ENCODE results near the gene HOXB3. TPM values are rescaled to one million over a fixed set of nuclear protein-coding genes. Genes with fewer than 3 reads are reported as not detected.
A peak's percentile ranks its signal among the peaks of the same experiment; 100 is the strongest.

Gene HOXB3
- total RNA-seq, 1 donor from 2014 or later: not detected

GRCh38 chr17:48583708-48584222 lies 6.3 kb downstream of the HOXB3 start:
- H3K9ac ChIP-seq (ENCODE audit: low read length): no peak overlapping the region
- no peak for DNase-seq (ENCODE audit: low read depth)
- H3K36me3 Mint-ChIP-seq (ENCODE audit: low read depth, unreplicated experiment): peaks cover 2% of the 10 kb centered on the region
- TF ChIP-seq CTCF (IDR thresholded peaks at IDR 0.05; ENCODE audit: insufficient read depth, low read depth, low read length): no peak
- TF ChIP-seq EZH2 (IDR thresholded peaks at IDR 0.05; ENCODE audit: insufficient read depth, low read length): no peak
- H3K4me1 Mint-ChIP-seq (ENCODE audit: low read depth, unreplicated experiment): peaks cover 3% of the 10 kb centered on the region
- H3K4me1 ChIP-seq (ENCODE audit: insufficient read depth, low read length): peaks cover 14% of the 10 kb centered on the region
- no peaks in the 10 kb centered on the region for H3K36me3 ChIP-seq (ENCODE audit: insufficient read depth, low read length)
- no peak overlapping the region for H3K27ac ChIP-seq (ENCODE audit: low read depth, low read length)
- peaks cover 37% of the 10 kb centered on the region for H3K9me3 Mint-ChIP-seq (ENCODE audit: unreplicated experiment)
- H3K79me2 ChIP-seq (ENCODE audit: insufficient read depth, low read length): peaks cover 42% of the 10 kb centered on the region
- peaks cover 84% of the 10 kb centered on the region for H3K27me3 ChIP-seq (ENCODE audit: insufficient read depth, low read length)
- no peak overlapping the region for H3K27ac Mint-ChIP-seq (ENCODE audit: unreplicated experiment)
- H3K27me3 Mint-ChIP-seq (ENCODE audit: low read depth, unreplicated experiment): peaks cover 98% of the 10 kb centered on the region
- no peak for FAIRE-seq
- no peak overlapping the region for H3K4me3 Mint-ChIP-seq (ENCODE audit: unreplicated experiment)
- no peak overlapping the region for H2AFZ ChIP-seq (ENCODE audit: low read depth, low read length)
- peak overlapping the region; percentile 90 for H3K4me2 ChIP-seq (ENCODE audit: low read length)
- H4K20me1 ChIP-seq (ENCODE audit: insufficient read depth, low read length): peaks cover 4% of the 10 kb centered on the region
- no peak overlapping the region for H3K4me3 ChIP-seq (ENCODE audit: insufficient read depth, low read depth, low read length)
- no peaks in the 10 kb centered on the region for H3K9me3 ChIP-seq (ENCODE audit: insufficient read depth, low read depth, low read length)

GRCh38 chr17:48582750-48583069 lies 7.3 kb downstream of the HOXB3 start:
- Histone ChIP-seq H2AFZ (ENCODE audit: low read depth, low read length) (no peak overlapping the region), H3K4me1 (ENCODE audit: insufficient read depth, low read length) (peaks cover 14% of the 10 kb centered on the region), H3K36me3 (ENCODE audit: insufficient read depth, low read length) (no peaks in the 10 kb centered on the region), H3K4me3 (ENCODE audit: insufficient read depth, low read depth, low read length) (peak overlapping the region; percentile 54), H4K20me1 (ENCODE audit: insufficient read depth, low read length) (peaks cover 4% of the 10 kb centered on the region), H3K27me3 (ENCODE audit: insufficient read depth, low read length) (peaks cover 79% of the 10 kb centered on the region), H3K79me2 (ENCODE audit: insufficient read depth, low read length) (peaks cover 49% of the 10 kb centered on the region), H3K9me3 (ENCODE audit: insufficient read depth, low read depth, low read length) (no peaks in the 10 kb centered on the region), H3K9ac (ENCODE audit: low read length) (peak overlapping the region; percentile 82), H3K27ac (ENCODE audit: low read depth, low read length) (peak overlapping the region; percentile 69), H3K4me2 (ENCODE audit: low read length) (peak overlapping the region; percentile 84)
- Mint-ChIP-seq H3K27me3 (ENCODE audit: low read depth, unreplicated experiment) (peaks cover 93% of the 10 kb centered on the region), H3K9me3 (ENCODE audit: unreplicated experiment) (peaks cover 39% of the 10 kb centered on the region), H3K27ac (ENCODE audit: unreplicated experiment) (peak overlapping the region; percentile 41), H3K36me3 (ENCODE audit: low read depth, unreplicated experiment) (peaks cover 3% of the 10 kb centered on the region), H3K4me3 (ENCODE audit: unreplicated experiment) (no peak overlapping the region), H3K4me1 (ENCODE audit: low read depth, unreplicated experiment) (peaks cover 3% of the 10 kb centered on the region)
- no peak for FAIRE-seq
- TF ChIP-seq EZH2 (IDR thresholded peaks at IDR 0.05; ENCODE audit: insufficient read depth, low read length) (no peak), CTCF (IDR thresholded peaks at IDR 0.05; ENCODE audit: insufficient read depth, low read depth, low read length) (no peak)
- DNase-seq (ENCODE audit: low read depth): no peak

- no peak overlapping the region for H2AFZ ChIP-seq (ENCODE audit: low read depth, low read length)
- no peak for TF ChIP-seq EZH2 (IDR thresholded peaks at IDR 0.05; ENCODE audit: insufficient read depth, low read length)
- no peak for TF ChIP-seq CTCF (IDR thresholded peaks at IDR 0.05; ENCODE audit: insufficient read depth, low read depth, low read length)
- peak overlapping the region; percentile 54 for H3K4me3 ChIP-seq (ENCODE audit: insufficient read depth, low read depth, low read length)
- peak overlapping the region; percentile 69 for H3K27ac ChIP-seq (ENCODE audit: low read depth, low read length)
- peaks cover 38% of the 10 kb centered on the region for H3K9me3 Mint-ChIP-seq (ENCODE audit: unreplicated experiment)
- peaks cover 8% of the 10 kb centered on the region for H3K4me1 ChIP-seq (ENCODE audit: insufficient read depth, low read length)
- H3K36me3 ChIP-seq (ENCODE audit: insufficient read depth, low read length): no peaks in the 10 kb centered on the region
- H3K36me3 Mint-ChIP-seq (ENCODE audit: low read depth, unreplicated experiment): peaks cover 3% of the 10 kb centered on the region
- H3K4me1 Mint-ChIP-seq (ENCODE audit: low read depth, unreplicated experiment): no peaks in the 10 kb centered on the region
- H3K27me3 ChIP-seq (ENCODE audit: insufficient read depth, low read length): peaks cover 80% of the 10 kb centered on the region
- H3K9ac ChIP-seq (ENCODE audit: low read length): peak overlapping the region; percentile 82
- DNase-seq (ENCODE audit: low read depth) (peak; percentile 44), FAIRE-seq (no peak)
- H3K9me3 ChIP-seq (ENCODE audit: insufficient read depth, low read depth, low read length): no peaks in the 10 kb centered on the region
- peak overlapping the region; percentile 36 for H3K27ac Mint-ChIP-seq (ENCODE audit: unreplicated experiment)
- H3K4me3 Mint-ChIP-seq (ENCODE audit: unreplicated experiment): no peak overlapping the region
- H3K4me2 ChIP-seq (ENCODE audit: low read length): peak overlapping the region; percentile 84
- H4K20me1 ChIP-seq (ENCODE audit: insufficient read depth, low read length): peaks cover 4% of the 10 kb centered on the region
- H3K79me2 ChIP-seq (ENCODE audit: insufficient read depth, low read length): peaks cover 64% of the 10 kb centered on the region
- H3K27me3 Mint-ChIP-seq (ENCODE audit: low read depth, unreplicated experiment): peaks cover 89% of the 10 kb centered on the region
Observed at GRCh38 chr17:48579760-48580554, 10.1 kb downstream of the HOXB3 start.

Measured in astrocyte (in vitro differentiated cells and primary cell).